ENCODE results near the gene EBLN1. TPM values are rescaled to one million over a fixed set of nuclear protein-coding genes. Genes with fewer than 3 reads are reported as not detected.
A peak's percentile ranks its signal among the peaks of the same experiment; 100 is the strongest.

Gene EBLN1
- total RNA-seq, 5 donors from 2014 or later (not counting 1 experiment from before 2014, with no cell fraction given): not detected

GRCh38 chr10:22159979-22160378 lies 57.8 kb downstream of the EBLN1 start:
- DNase-seq: no peak
- CTCF ChIA-PET: interaction anchor here in 1 of 2 donors (0.7 kb wide), 1 partner anchor 435 kb away, joined by 3 read pairs; no protein-coding TSS in a partner anchor
- Histone ChIP-seq H3K4me3 (ENCODE audit: control insufficient read depth in 1 of 2, extremely low read depth in 1 of 2, low read length in 1 of 2) (no peak overlapping the region), H3K27me3 (replicated peaks in 1 of 2; ENCODE audit: control insufficient read depth in 2 of 2, extremely low read depth in 1 of 2, insufficient read depth in 2 of 2, low read length in 1 of 2) (peaks cover 0 to 3% of the 10 kb centered on the region in 2 experiments), H3K36me3 (ENCODE audit: control insufficient read depth in 2 of 2, extremely low read depth in 1 of 2, insufficient read depth in 1 of 2, low read length in 1 of 2) (no peaks in the 10 kb centered on the region), H3K9me3 (no peaks in the 10 kb centered on the region), H3K27ac (ENCODE audit: low read length) (no peak overlapping the region), H3K4me1 (ENCODE audit: control insufficient read depth in 1 of 2, extremely low read depth in 1 of 2, insufficient read depth in 2 of 2, low read length in 2 of 2) (peaks cover 0 to 5% of the 10 kb centered on the region in 2 experiments)
- ATAC-seq (replicated peaks in 1 of 4): no peak
- H3K27me3 Mint-ChIP-seq: peaks cover 0 to 12% of the 10 kb centered on the region in 2 donors
- H3K27ac Mint-ChIP-seq: no peak overlapping the region
- 85% methylated on average over 2 of the region's 2 CpGs for WGBS (ENCODE audit: insufficient coverage)
- H3K4me3 Mint-ChIP-seq: no peak overlapping the region
- H3K9me3 Mint-ChIP-seq: no peaks in the 10 kb centered on the region
- H3K36me3 Mint-ChIP-seq: peaks cover 3% of the 10 kb centered on the region
- peaks cover 17 to 19% (median 19%) of the 10 kb centered on the region in 3 donors for H3K4me1 Mint-ChIP-seq
- POLR2A ChIA-PET: no interaction called here

GRCh38 chr10:22159180-22159579 lies 58.6 kb downstream of the EBLN1 start:
- Mint-ChIP-seq H3K36me3 (peaks cover 3% of the 10 kb centered on the region), H3K9me3 (no peaks in the 10 kb centered on the region), H3K4me3 (peak overlapping the region; percentile 19 to 76 (median 74)), H3K27ac (peak overlapping the region; percentile 30 to 77), H3K4me1 (peaks cover 17 to 19% (median 19%) of the 10 kb centered on the region in 3 donors), H3K27me3 (peaks cover 0 to 12% of the 10 kb centered on the region in 2 donors)
- H3K36me3 ChIP-seq (ENCODE audit: control insufficient read depth in 2 of 2, extremely low read depth in 1 of 2, insufficient read depth in 1 of 2, low read length in 1 of 2): no peaks in the 10 kb centered on the region
- no peaks in the 10 kb centered on the region for H3K9me3 ChIP-seq
- ATAC-seq (replicated peaks in 1 of 4): peak in 3 of 4 experiments; percentile 24 to 37 (median 29)
- no peak overlapping the region for H3K27ac ChIP-seq (ENCODE audit: low read length)
- no peak overlapping the region for H3K4me3 ChIP-seq (ENCODE audit: control insufficient read depth in 1 of 2, extremely low read depth in 1 of 2, low read length in 1 of 2)
- ChIA-PET CTCF (no interaction called here), POLR2A (no interaction called here)
- peaks cover 0 to 5% of the 10 kb centered on the region in 2 experiments for H3K4me1 ChIP-seq (ENCODE audit: control insufficient read depth in 1 of 2, extremely low read depth in 1 of 2, insufficient read depth in 2 of 2, low read length in 2 of 2)
- whole genome bisulfite sequencing (ENCODE audit: insufficient coverage): no CpG with 5 or more reads among the region's 3 CpGs
- H3K27me3 ChIP-seq (replicated peaks in 1 of 2; ENCODE audit: control insufficient read depth in 2 of 2, extremely low read depth in 1 of 2, insufficient read depth in 2 of 2, low read length in 1 of 2): peaks cover 0 to 3% of the 10 kb centered on the region in 2 experiments
- DNase-seq: peak in 1 of 35 experiments; percentile 3

Other genes starting within 250 kb of the EBLN1 start
- 10 to 100 TPM; 12.8 to 23.1 (median 16.7) TPM for gene DNAJC1, start 214.3 kb downstream of the EBLN1 start, total RNA-seq
- gene COMMD3, start 98.4 kb upstream of the EBLN1 start, total RNA-seq: 10 to 100 TPM; 25.2 to 57.2 (median 49.7) TPM
- 10 to 100 TPM; 48.9 to 69.2 (median 63.6) TPM for gene BMI1, start 103.1 kb upstream of the EBLN1 start, total RNA-seq
- gene SPAG6, start 127.5 kb upstream of the EBLN1 start, total RNA-seq: under 1 TPM in 2 of 5 donors, not detected in 3; 0.23 to 0.33 TPM